C4-2B (cell line): Measurements from ENCODE around the gene SHQ1.

Experiments
- H3K27ac ChIP-seq: fragments of 450-650 bp; 2 replicates; pipeline ENCODE4 v1.5.1; 2017
- CTCF ChIP-seq: fragments of 450-650 bp; conservative IDR thresholded peaks from 2 replicates; pipeline ENCODE4 v1.5.1; 2017; ENCODE audit warnings: mild to moderate bottlenecking
- ZFX ChIP-seq: fragments of 450-650 bp; IDR thresholded peaks from 2 replicates; pipeline ENCODE4 v1.6.1; 2017

SHQ1 gene

GRCh38 chr3:72702390-72702789, 145.9 kb downstream of the SHQ1 start:
- TF ChIP-seq ZFX (no peak), CTCF (no peak)
- no peak overlapping the region for H3K27ac ChIP-seq

GRCh38 chr3:72700106-72700505, 148.1 kb downstream of the SHQ1 start:
- H3K27ac ChIP-seq, result no peak overlapping the region
- TF ChIP-seq ZFX, result no peak
- no peak for TF ChIP-seq CTCF

GRCh38 chr3:72699631-72700030, 148.6 kb downstream of the SHQ1 start:
- no peak for TF ChIP-seq ZFX
- TF ChIP-seq CTCF, result no peak

More at GRCh38 chr3:72699631-72700030, 148.6 kb downstream of the SHQ1 start:
- no peak overlapping the region for H3K27ac ChIP-seq
